ENCODE measurements around the gene POU4F2. TPM values are rescaled to one million over a fixed set of nuclear protein-coding genes. Genes with fewer than 3 reads are reported as not detected.

POU4F2 gene
- total RNA-seq, 1 experiment from 2014 or later = not detected

GRCh38 chr4:146638333-146638785 is 334 bp upstream of the POU4F2 start:
- H3K27me3 ChIP-seq (ENCODE audit: insufficient read depth, low read length) = peaks cover 80% of the 10 kb centered on the region
- no peak overlapping the region for H3T11ph ChIP-seq (ENCODE audit: low read length)
- H2BK15ac ChIP-seq (ENCODE audit: low read depth, low read length) = no peak overlapping the region
- H2BK12ac ChIP-seq (ENCODE audit: insufficient read length, low read depth, low read length) = no peak overlapping the region
- H3K4ac ChIP-seq (ENCODE audit: low read depth, low read length) = no peak overlapping the region
- DNase-seq = peak; percentile 57
- Mint-ChIP-seq H3K36me3 (ENCODE audit: insufficient read depth in 1 of 3, low read depth in 3 of 3) (no peaks in the 10 kb centered on the region; a peak in 1 of 7 replicates), H3K9me3 (peaks cover 7 to 12% of the 10 kb centered on the region in 2 experiments; a peak in 4 of 5 replicates), H3K4me1 (peaks cover 29 to 48% of the 10 kb centered on the region in 2 experiments), H3K27me3 (ENCODE audit: low read depth) (peaks cover 100% of the 10 kb centered on the region), H3K27ac (no peak overlapping the region), H3K4me3 (peak overlapping the region; percentile 63 to 89)
- no peak overlapping the region for H3K56ac ChIP-seq (ENCODE audit: insufficient read length, low read depth, low read length)
- no peak overlapping the region for H2AK5ac ChIP-seq (ENCODE audit: insufficient read length, low read length)
- no peaks in the 10 kb centered on the region for H3K9me3 ChIP-seq (ENCODE audit: control insufficient read depth, low read depth, low read length)
- no CpG with 5 or more reads among the region's 34 CpGs for whole genome bisulfite sequencing (ENCODE audit: extremely low coverage, insufficient read length, low lambda C conversion rate)
- H2AFZ ChIP-seq (ENCODE audit: low read length) = no peak overlapping the region
- peaks cover 5% of the 10 kb centered on the region for H4K20me1 ChIP-seq (ENCODE audit: control insufficient read depth, insufficient read depth, insufficient read length)
- no peak overlapping the region for H2BK5ac ChIP-seq (ENCODE audit: insufficient read length, low read length)
- no peak for TF ChIP-seq CTCF (conservative IDR thresholded peaks at IDR 0.05)
- H3K18ac ChIP-seq (ENCODE audit: insufficient read length, low read depth, low read length) = no peak overlapping the region
- H3K23ac ChIP-seq (ENCODE audit: insufficient read length, low read depth, low read length) = no peak overlapping the region
- no peak overlapping the region for H2BK120ac ChIP-seq (ENCODE audit: low read depth, low read length, poor library complexity, severe bottlenecking)
- peaks cover 7% of the 10 kb centered on the region for H3K23me2 ChIP-seq (ENCODE audit: insufficient read length, low read depth, low read length, poor library complexity, severe bottlenecking)
- no peak overlapping the region for H3K14ac ChIP-seq (ENCODE audit: insufficient read depth, low read length)
- H4K8ac ChIP-seq (replicated peaks; ENCODE audit: insufficient read length, low read depth, low read length) = no peak overlapping the region
- H3K79me2 ChIP-seq (ENCODE audit: insufficient read depth, low read length) = no peaks in the 10 kb centered on the region
- H3K79me1 ChIP-seq (ENCODE audit: insufficient read depth, low read depth, low read length, poor library complexity, severe bottlenecking) = no peaks in the 10 kb centered on the region
- H3K4me1 ChIP-seq (ENCODE audit: insufficient read depth, low read length) = no peaks in the 10 kb centered on the region
- H3K9ac ChIP-seq (ENCODE audit: extremely low read depth, insufficient read length, low read length) = no peak overlapping the region
- peak overlapping the region; percentile 42 for H3K4me2 ChIP-seq (ENCODE audit: insufficient read depth, insufficient read length, low read length)
- H4K5ac ChIP-seq (ENCODE audit: insufficient read length, low read depth, low read length) = no peak overlapping the region
- H3K27ac ChIP-seq (ENCODE audit: insufficient read length, low read depth, low read length) = no peak overlapping the region
- no peak overlapping the region for H4K91ac ChIP-seq (ENCODE audit: insufficient read length, low read depth, low read length)
- no peak overlapping the region for H2BK20ac ChIP-seq (ENCODE audit: low read depth, low read length, poor library complexity, severe bottlenecking)
